HFF-Myc (cell line): ENCODE data around the gene JAZF1.

Experiments used
- DNase-seq: peaks from one replicate; pipeline ENCODE4 v3.0.0-alpha.2; 2011; ENCODE audit warnings: low read depth; ENCODE audit errors: extremely low read depth
- H3K4me3 ChIP-seq: replicated peaks from 2 replicates; pipeline ENCODE4 v1.5.1; 2011; ENCODE audit warnings: low read depth, mild to moderate bottlenecking, control low read depth, low read length
- CTCF ChIP-seq: IDR thresholded peaks from 2 replicates; pipeline ENCODE4 v1.5.1; 2012; ENCODE audit warnings: mild to moderate bottlenecking, low read depth, low read length, control low read depth; ENCODE audit errors: missing control alignments

The JAZF1 gene

GRCh38 chr7:28126410-28127041 is 54.1 kb downstream of the JAZF1 start:
- TF ChIP-seq CTCF = no peak
- H3K4me3 ChIP-seq = no peak overlapping the region
- DNase-seq = no peak

- DNase-seq = no peak
These were observed 54.9 kb downstream of the JAZF1 start for GRCh38 chr7:28125431-28126409.

GRCh38 chr7:28124413-28124812 is 56.2 kb downstream of the JAZF1 start:
- H3K4me3 ChIP-seq = no peak overlapping the region
- DNase-seq = no peak
- TF ChIP-seq CTCF = no peak

More at GRCh38 chr7:28125431-28126409, 54.9 kb downstream of the JAZF1 start:
- no peak for TF ChIP-seq CTCF
- H3K4me3 ChIP-seq = no peak overlapping the region

- no peak overlapping the region for H3K4me3 ChIP-seq
- DNase-seq = no peak
- no peak for TF ChIP-seq CTCF
These were observed 56.8 kb downstream of the JAZF1 start for GRCh38 chr7:28123752-28124151.

GRCh38 chr7:28121496-28121895 is 59.1 kb downstream of the JAZF1 start:
- no peak overlapping the region for H3K4me3 ChIP-seq
- TF ChIP-seq CTCF = no peak
- no peak for DNase-seq

GRCh38 chr7:28116041-28116440 is 64.6 kb downstream of the JAZF1 start:
- no peak for DNase-seq
- no peak for TF ChIP-seq CTCF
- no peak overlapping the region for H3K4me3 ChIP-seq
